ENCODE measurements around the gene ACTR10.

ACTR10 gene

GRCh38 chr14:58151133-58152013, 48.6 kb upstream of the ACTR10 start:
- Histone ChIP-seq H3K79me2 (ENCODE audit: low read length) (no peaks in the 10 kb centered on the region), H3K36me3 (replicated peaks; ENCODE audit: insufficient read depth, low read length) (no peaks in the 10 kb centered on the region), H3K9me3 (replicated peaks; ENCODE audit: insufficient read depth, low read length) (no peaks in the 10 kb centered on the region), H3K4me2 (ENCODE audit: low read depth, low read length) (peak overlapping the region; percentile 88), H3K27ac (ENCODE audit: low read length) (no peak overlapping the region), H2AFZ (ENCODE audit: low read length) (peak overlapping the region; percentile 65), H3K4me1 (ENCODE audit: low read length) (peaks cover 3% of the 10 kb centered on the region; the same call in 1 of the 2 replicates), H3K4me3 (ENCODE audit: low read length) (peak overlapping the region; percentile 65), H3K27me3 (replicated peaks; ENCODE audit: insufficient read depth, low read length) (no peaks in the 10 kb centered on the region), H3K9me2 (replicated peaks; ENCODE audit: insufficient read depth, low read length) (no peaks in the 10 kb centered on the region), H4K20me1 (ENCODE audit: insufficient read depth, low read length) (no peaks in the 10 kb centered on the region), H3K9ac (ENCODE audit: low read length) (no peak overlapping the region), H3F3A (ENCODE audit: insufficient read depth, low read length) (no peaks in the 10 kb centered on the region)
- no peak for DNase-seq
- TF ChIP-seq EZH2phosphoT487 (IDR thresholded peaks at IDR 0.05; ENCODE audit: low read length) (no peak), EZH2 (optimal IDR thresholded peaks at IDR 0.05; ENCODE audit: low read depth, low read length) (no peak), CTCF (IDR thresholded peaks at IDR 0.05; ENCODE audit: low read length) (no peak)

GRCh38 chr14:58152014-58152857, 47.7 kb upstream of the ACTR10 start, which contains the start of gene ARMH4:
TSS of gene ARMH4 (minus strand) at chr14:58152213. CDS start at chr14:58139358, 12,855 bp downstream.
- Histone ChIP-seq H3K9ac (ENCODE audit: low read length) (peak within 1 kb of the TSS; percentile 25; the same call in 1 of the 2 replicates), H3K4me3 (ENCODE audit: low read length) (peak within 1 kb of the TSS; percentile 65), H4K20me1 (ENCODE audit: insufficient read depth, low read length) (no peaks in the 10 kb centered on the region), H3K4me1 (ENCODE audit: low read length) (peaks cover 3% of the 10 kb centered on the region; the same call in 1 of the 2 replicates), H2AFZ (ENCODE audit: low read length) (peak within 1 kb of the TSS; percentile 83), H3K27me3 (replicated peaks; ENCODE audit: insufficient read depth, low read length) (no peaks in the 10 kb centered on the region), H3K9me3 (replicated peaks; ENCODE audit: insufficient read depth, low read length) (no peaks in the 10 kb centered on the region), H3K9me2 (replicated peaks; ENCODE audit: insufficient read depth, low read length) (no peaks in the 10 kb centered on the region), H3K27ac (ENCODE audit: low read length) (no peak within 1 kb of the TSS), H3K4me2 (ENCODE audit: low read depth, low read length) (peak within 1 kb of the TSS; percentile 88), H3K79me2 (ENCODE audit: low read length) (no peaks in the 10 kb centered on the region), H3K36me3 (replicated peaks; ENCODE audit: insufficient read depth, low read length) (no peaks in the 10 kb centered on the region), H3F3A (ENCODE audit: insufficient read depth, low read length) (no peaks in the 10 kb centered on the region)
- peak; percentile 73 for DNase-seq
- TF ChIP-seq EZH2 (optimal IDR thresholded peaks at IDR 0.05; ENCODE audit: low read depth, low read length) (no peak), EZH2phosphoT487 (IDR thresholded peaks at IDR 0.05; ENCODE audit: low read length) (no peak), CTCF (IDR thresholded peaks at IDR 0.05; ENCODE audit: low read length) (no peak)

- H3K79me2 ChIP-seq (ENCODE audit: low read length), result no peaks in the 10 kb centered on the region
- no peaks in the 10 kb centered on the region for H3K27me3 ChIP-seq (replicated peaks; ENCODE audit: insufficient read depth, low read length)
- no peak overlapping the region for H3K27ac ChIP-seq (ENCODE audit: low read length)
- no peak overlapping the region for H2AFZ ChIP-seq (ENCODE audit: low read length)
- H3K9me3 ChIP-seq (replicated peaks; ENCODE audit: insufficient read depth, low read length), result no peaks in the 10 kb centered on the region
- DNase-seq, result no peak
- H3K9ac ChIP-seq (ENCODE audit: low read length), result no peak overlapping the region
- no peaks in the 10 kb centered on the region for H3K9me2 ChIP-seq (replicated peaks; ENCODE audit: insufficient read depth, low read length)
- TF ChIP-seq EZH2 (optimal IDR thresholded peaks at IDR 0.05; ENCODE audit: low read depth, low read length), result no peak
- no peak for TF ChIP-seq CTCF (IDR thresholded peaks at IDR 0.05; ENCODE audit: low read length)
- no peak for TF ChIP-seq EZH2phosphoT487 (IDR thresholded peaks at IDR 0.05; ENCODE audit: low read length)
- no peak overlapping the region for H3K4me3 ChIP-seq (ENCODE audit: low read length)
- no peaks in the 10 kb centered on the region for H3K4me1 ChIP-seq (ENCODE audit: low read length)
- no peak overlapping the region for H3K4me2 ChIP-seq (ENCODE audit: low read depth, low read length)
- no peaks in the 10 kb centered on the region for H4K20me1 ChIP-seq (ENCODE audit: insufficient read depth, low read length)
- H3K36me3 ChIP-seq (replicated peaks; ENCODE audit: insufficient read depth, low read length), result no peaks in the 10 kb centered on the region
- no peaks in the 10 kb centered on the region for H3F3A ChIP-seq (ENCODE audit: insufficient read depth, low read length)
Measured at GRCh38 chr14:58160561-58160960, 39.4 kb upstream of the ACTR10 start.

Data from MM.1S (cell line).